GM23338 (cell line): ENCODE results near the gene PERCC1.

Experiments used
- CREB1 ChIP-seq: fragments of 250-450 bp; sonication (Bioruptor Pico); IDR thresholded peaks from 2 replicates; pipeline ENCODE4 v1.5.0; 2020; ENCODE audit warnings: low read depth, mild to moderate bottlenecking, moderate library complexity
- CTCF ChIP-seq, 2 experiments: fragments of 200-600 bp in 1 of 2; sonication (generic) in 1 of 2; conservative IDR thresholded peaks; 2 replicates each; pipeline versions ENCODE4 v1.5.1 to v1.6.1; 2016 to 2017; ENCODE audit warnings: antibody characterized with exemption in 2 of 2, low read depth in 2 of 2, mild to moderate bottlenecking in 2 of 2, moderate library complexity in 1 of 2
- ETS1 ChIP-seq: IDR thresholded peaks from 2 replicates; pipeline ENCODE4 v1.6.1; 2016; ENCODE audit warnings: antibody characterized with exemption
- EZH2 ChIP-seq: fragments of 200-600 bp; sonication (generic); IDR thresholded peaks from one replicate; pipeline ENCODE4 v1.8.0; 2017; ENCODE audit warnings: antibody characterized with exemption, mild to moderate bottlenecking, low read depth; ENCODE audit not compliant: unreplicated experiment
- EZH2phosphoT487 ChIP-seq: fragments of 200-600 bp; sonication (generic); IDR thresholded peaks from one replicate; pipeline ENCODE4 v1.8.1; 2018; ENCODE audit warnings: antibody characterized with exemption; ENCODE audit not compliant: unreplicated experiment
- JUNB ChIP-seq: IDR thresholded peaks from one replicate; pipeline ENCODE4 v1.6.1; 2016; ENCODE audit warnings: antibody characterized with exemption; ENCODE audit not compliant: unreplicated experiment
- NANOG ChIP-seq: IDR thresholded peaks from 2 replicates; pipeline ENCODE4 v1.6.1; 2016; ENCODE audit warnings: antibody characterized with exemption, borderline replicate concordance
- POLR2AphosphoS5 ChIP-seq: IDR thresholded peaks from 2 replicates; pipeline ENCODE4 v1.6.1; 2016; ENCODE audit warnings: antibody characterized with exemption, low read depth
- REST ChIP-seq: IDR thresholded peaks from one replicate; pipeline ENCODE4 v1.6.1; 2018; ENCODE audit warnings: antibody characterized with exemption; ENCODE audit not compliant: unreplicated experiment
- ZNF114 ChIP-seq: fragments of 250-450 bp; sonication (Bioruptor Pico); IDR thresholded peaks from 2 replicates; pipeline ENCODE4 v1.5.0; 2020; ENCODE audit warnings: mild to moderate bottlenecking, moderate library complexity
- ZNF331 ChIP-seq: fragments of 250-450 bp; sonication (Bioruptor Pico); IDR thresholded peaks from 2 replicates; pipeline ENCODE4 v1.5.0; 2020; ENCODE audit warnings: low read depth, mild to moderate bottlenecking, moderate library complexity

- TF ChIP-seq JUNB (no peak), CTCF (conservative IDR thresholded peaks at IDR 0.05; ENCODE audit: low read depth in 2 of 2) (no peak), POLR2AphosphoS5 (no peak), CREB1 (CRISPR knock-in tag) (no peak), EZH2 (no peak), REST (no peak), ZNF114 (CRISPR knock-in tag) (no peak), NANOG (no peak), EZH2phosphoT487 (no peak), ETS1 (no peak), ZNF331 (CRISPR knock-in tag) (no peak)
These were observed 8.8 kb upstream of the PERCC1 start for GRCh38 chr16:1422076-1422475.
